DND-41 (cell line): ENCODE data around the gene SOS2.

Source experiments
- ATAC-seq: fragments of 200-7000 bp; cut with Tn5 transposase; 3 replicates; pipeline ENCODE4 v1.9.1; 2021; ENCODE audit warnings: low read depth; ENCODE audit not compliant: insufficient read depth
- DNase-seq: peaks from one replicate; pipeline ENCODE4 v3.0.0-alpha.2; 2020
- H2AFZ ChIP-seq: 2 replicates; pipeline ENCODE4 v1.6.0; 2012; ENCODE audit warnings: low read depth, low read length
- H3K27ac ChIP-seq: 2 replicates; pipeline ENCODE4 v1.5.1; 2012; ENCODE audit warnings: low read length, inconsistent platforms
- H3K27me3 ChIP-seq: fragments of 200-600 bp; sonication (generic); 2 replicates; pipeline ENCODE4 v1.6.0; 2012; ENCODE audit warnings: low read length, mild to moderate bottlenecking, inconsistent platforms; ENCODE audit not compliant: insufficient read depth, poor library complexity
- H3K36me3 ChIP-seq: 2 replicates; pipeline ENCODE4 v1.5.1; 2012; ENCODE audit warnings: low read length, inconsistent platforms; ENCODE audit not compliant: insufficient read depth
- H3K4me1 ChIP-seq: 2 replicates; pipeline ENCODE4 v1.5.1; 2012; ENCODE audit warnings: mild to moderate bottlenecking, low read length; ENCODE audit not compliant: insufficient read depth
- H3K4me2 ChIP-seq: 2 replicates; pipeline ENCODE4 v1.6.0; 2012; ENCODE audit warnings: mild to moderate bottlenecking, moderate library complexity, low read length, inconsistent platforms; ENCODE audit not compliant: insufficient read depth
- H3K4me3 ChIP-seq, 2 experiments: fragments of 200-600 bp in 1 of 2; shearing (Covaris generic) in 1 of 2; 2 replicates each; pipeline ENCODE4 v1.5.1; 2012 to 2016; ENCODE audit warnings: inconsistent platforms in 2 of 2, low read length in 2 of 2, mild to moderate bottlenecking in 2 of 2, low read depth in 1 of 2, moderate library complexity in 1 of 2
- H3K79me2 ChIP-seq: 2 replicates; pipeline ENCODE4 v1.6.0; 2012; ENCODE audit warnings: low read length, inconsistent platforms; ENCODE audit not compliant: insufficient read depth
- H3K9ac ChIP-seq: 2 replicates; pipeline ENCODE4 v1.6.0; 2012; ENCODE audit warnings: low read depth, mild to moderate bottlenecking, inconsistent platforms, low read length, moderate library complexity
- H3K9me3 ChIP-seq: 2 replicates; pipeline ENCODE4 v1.5.1; 2012; ENCODE audit warnings: low read length, moderate library complexity, mild to moderate bottlenecking, inconsistent platforms; ENCODE audit not compliant: insufficient read depth, severe bottlenecking
- H4K20me1 ChIP-seq: 2 replicates; pipeline ENCODE4 v1.6.0; 2012; ENCODE audit warnings: low read length; ENCODE audit not compliant: insufficient read depth
- CTCF ChIP-seq: IDR thresholded peaks from 2 replicates; pipeline ENCODE4 v1.5.1; 2012; ENCODE audit warnings: borderline replicate concordance, low read length, moderate library complexity, mild to moderate bottlenecking; ENCODE audit not compliant: poor library complexity, severe bottlenecking; ENCODE audit errors: extremely low read depth
- EZH2 ChIP-seq: IDR thresholded peaks from 3 replicates; pipeline ENCODE4 v1.6.1; 2012; ENCODE audit warnings: borderline replicate concordance, low read depth, mild to moderate bottlenecking, moderate library complexity, low read length, inconsistent platforms; ENCODE audit not compliant: severe bottlenecking

Gene SOS2

GRCh38 chr14:50212726-50213125 is 18.7 kb downstream of the SOS2 start:
- H3K4me3 ChIP-seq = no peak overlapping the region
- no peaks in the 10 kb centered on the region for H3K36me3 ChIP-seq
- no peaks in the 10 kb centered on the region for H3K9me3 ChIP-seq
- DNase-seq = no peak
- no peaks in the 10 kb centered on the region for H4K20me1 ChIP-seq
- ATAC-seq = no peak
- H2AFZ ChIP-seq = no peak overlapping the region
- no peaks in the 10 kb centered on the region for H3K4me1 ChIP-seq
- no peak overlapping the region for H3K27ac ChIP-seq
- no peak overlapping the region for H3K9ac ChIP-seq
- H3K79me2 ChIP-seq = peaks cover 54% of the 10 kb centered on the region
- no peak overlapping the region for H3K4me2 ChIP-seq
- TF ChIP-seq CTCF = no peak
- TF ChIP-seq EZH2 = no peak
- H3K27me3 ChIP-seq = no peaks in the 10 kb centered on the region

DNA sequence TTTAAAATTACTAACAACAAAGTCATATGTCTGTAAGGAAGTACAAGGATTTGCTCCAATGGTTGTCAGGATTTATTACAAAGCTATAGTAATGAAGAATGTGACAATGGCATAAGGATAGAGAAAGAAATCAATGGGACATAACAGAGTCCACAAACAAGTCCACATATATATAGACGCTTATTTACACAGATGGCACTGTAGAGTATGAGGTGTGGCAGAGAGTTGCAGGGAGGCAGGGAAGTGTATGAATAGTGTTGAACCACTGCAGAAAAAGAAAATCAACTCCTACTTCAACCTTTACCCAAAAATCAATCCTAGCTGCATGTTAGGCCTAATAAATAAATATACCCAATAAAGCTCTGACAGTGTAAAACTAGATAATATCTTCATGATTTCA is 21.3 kb downstream of the SOS2 start:
- H3K27ac ChIP-seq = no peak overlapping the region
- no peaks in the 10 kb centered on the region; the same call in 1 of the 2 replicates for H4K20me1 ChIP-seq
- H3K36me3 ChIP-seq = no peaks in the 10 kb centered on the region
- no peak overlapping the region for H3K9ac ChIP-seq
- H2AFZ ChIP-seq = no peak overlapping the region
- no peak for ATAC-seq
- DNase-seq = no peak
- H3K4me2 ChIP-seq = no peak overlapping the region
- no peak overlapping the region for H3K4me3 ChIP-seq
- TF ChIP-seq EZH2 = no peak
- TF ChIP-seq CTCF = no peak
- peaks cover 48% of the 10 kb centered on the region for H3K79me2 ChIP-seq
- no peaks in the 10 kb centered on the region for H3K4me1 ChIP-seq
- no peaks in the 10 kb centered on the region for H3K9me3 ChIP-seq
- no peaks in the 10 kb centered on the region for H3K27me3 ChIP-seq

GRCh38 chr14:50198499-50198898 is 32.9 kb downstream of the SOS2 start:
- Histone ChIP-seq H3K36me3 (peaks cover 41% of the 10 kb centered on the region), H3K9me3 (no peaks in the 10 kb centered on the region), H2AFZ (no peak overlapping the region), H3K4me2 (no peak overlapping the region), H3K27me3 (no peaks in the 10 kb centered on the region), H3K9ac (no peak overlapping the region), H3K4me1 (no peaks in the 10 kb centered on the region), H3K27ac (no peak overlapping the region), H3K4me3 (no peak overlapping the region), H3K79me2 (no peaks in the 10 kb centered on the region), H4K20me1 (no peaks in the 10 kb centered on the region)
- ATAC-seq (no peak), DNase-seq (no peak)
- no peak for TF ChIP-seq EZH2
- TF ChIP-seq CTCF = no peak

- no peaks in the 10 kb centered on the region for H3K27me3 ChIP-seq
- H3K9ac ChIP-seq = no peak overlapping the region
- no peak overlapping the region for H3K4me2 ChIP-seq
- ATAC-seq = no peak
- TF ChIP-seq EZH2 (no peak), CTCF (no peak)
- no peak overlapping the region for H2AFZ ChIP-seq
- H4K20me1 ChIP-seq = no peaks in the 10 kb centered on the region
- no peak overlapping the region for H3K4me3 ChIP-seq
- H3K79me2 ChIP-seq = no peaks in the 10 kb centered on the region
- H3K9me3 ChIP-seq = no peaks in the 10 kb centered on the region
- no peak for DNase-seq
- H3K4me1 ChIP-seq = no peaks in the 10 kb centered on the region
- peaks cover 12% of the 10 kb centered on the region for H3K36me3 ChIP-seq
- no peak overlapping the region for H3K27ac ChIP-seq
Measured at GRCh38 chr14:50191499-50191898, 39.9 kb downstream of the SOS2 start.
